OCI-LY3 (cell line): ENCODE measurements around the gene OIT3.

Source experiments
- H2AFZ ChIP-seq: fragments of 200-600, 300-600 bp; shearing (Covaris generic); 2 replicates; pipeline ENCODE4 v1.6.0; 2014; ENCODE audit warnings: antibody characterized with exemption, low read depth, low read length
- H3K27ac ChIP-seq: fragments of 200-600, 300-600 bp; sonication (generic); 2 replicates; pipeline ENCODE4 v1.5.1; 2014; ENCODE audit warnings: mild to moderate bottlenecking, low read length, moderate library complexity, mixed read lengths
- H3K27me3 ChIP-seq: fragments of 200-600, 300-600 bp; sonication (generic); 2 replicates; pipeline ENCODE4 v1.6.1; 2014; ENCODE audit warnings: low read depth, low read length, mixed read lengths
- H3K36me3 ChIP-seq: fragments of 200-600, 300-600 bp; sonication (generic); replicated peaks from 2 replicates; pipeline ENCODE3; 2014; ENCODE audit warnings: low read depth, low read length, mixed read lengths
- H3K4me1 ChIP-seq: fragments of 300-600, 200-600 bp; sonication (generic); 2 replicates; pipeline ENCODE4 v1.6.1; 2014; ENCODE audit warnings: low read length, mixed read lengths
- H3K4me2 ChIP-seq: fragments of 200-600, 300-600 bp; sonication (generic); 2 replicates; pipeline ENCODE4 v1.6.1; 2014; ENCODE audit warnings: low read length, mixed read lengths
- H3K4me3 ChIP-seq: fragments of 300-600, 200-600 bp; sonication (generic); 2 replicates; pipeline ENCODE4 v1.5.1; 2014; ENCODE audit warnings: antibody characterized with exemption, mild to moderate bottlenecking, low read length, moderate library complexity
- H3K79me2 ChIP-seq: fragments of 300-600, 200-600 bp; shearing (Covaris generic); 2 replicates; pipeline ENCODE4 v1.6.1; 2014; ENCODE audit warnings: mild to moderate bottlenecking, low read length, mixed read lengths
- H3K9ac ChIP-seq: fragments of 300-600, 200-600 bp; shearing (Covaris generic); 2 replicates; pipeline ENCODE4 v1.6.0; 2014; ENCODE audit warnings: mild to moderate bottlenecking, low read length, moderate library complexity
- H3K9me3 ChIP-seq: fragments of 200-600, 300-600 bp; shearing (Covaris generic); 2 replicates; pipeline ENCODE4 v1.6.1; 2014; ENCODE audit warnings: low read length, mixed read lengths; ENCODE audit not compliant: insufficient read depth
- H4K20me1 ChIP-seq: fragments of 200-600, 300-600 bp; sonication (generic); 2 replicates; pipeline ENCODE4 v1.6.1; 2016; ENCODE audit warnings: low read length, mixed read lengths; ENCODE audit not compliant: insufficient read depth
- EZH2phosphoT487 ChIP-seq: fragments of 200-600 bp; shearing (Covaris generic); IDR thresholded peaks from 2 replicates; pipeline ENCODE4 v1.6.1; 2018; ENCODE audit warnings: antibody characterized with exemption, mixed run types, low read depth
- TF ChIP-seq, protein P1 (sequence below): fragments of 200-600, 300-600 bp; sonication (generic); IDR thresholded peaks from 2 replicates; pipeline ENCODE4 v1.5.1; 2014; ENCODE audit warnings: antibody characterized with exemption, low read length, low read depth

The OIT3 gene

DNA sequence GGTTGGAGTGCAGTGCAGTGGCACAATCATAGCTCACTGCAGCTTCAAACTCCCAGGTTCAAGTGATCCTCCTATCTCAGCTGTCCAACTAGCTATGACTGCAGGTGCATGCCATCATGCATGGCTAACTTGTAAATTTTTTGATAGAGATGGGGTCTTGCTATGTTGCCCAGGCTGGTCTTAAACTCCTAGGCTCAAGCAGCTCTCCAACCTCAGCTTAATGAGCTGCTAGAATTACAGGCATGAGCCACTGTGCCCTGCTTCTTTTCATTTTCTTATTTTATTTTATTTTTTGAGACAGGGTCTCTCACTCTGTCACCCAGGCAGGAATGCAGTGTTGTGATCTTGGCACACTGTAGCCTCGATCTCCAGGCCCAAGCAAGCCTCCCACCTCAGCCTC, 53.4 kb downstream of the OIT3 start:
- Histone ChIP-seq H3K4me3 (no peak overlapping the region), H3K9ac (no peak overlapping the region), H2AFZ (no peak overlapping the region), H4K20me1 (no peaks in the 10 kb centered on the region), H3K79me2 (no peaks in the 10 kb centered on the region), H3K4me2 (no peak overlapping the region), H3K9me3 (no peaks in the 10 kb centered on the region), H3K4me1 (no peaks in the 10 kb centered on the region), H3K36me3 (no peaks in the 10 kb centered on the region), H3K27me3 (no peaks in the 10 kb centered on the region), H3K27ac (no peak overlapping the region)
- TF ChIP-seq, protein P1, sequence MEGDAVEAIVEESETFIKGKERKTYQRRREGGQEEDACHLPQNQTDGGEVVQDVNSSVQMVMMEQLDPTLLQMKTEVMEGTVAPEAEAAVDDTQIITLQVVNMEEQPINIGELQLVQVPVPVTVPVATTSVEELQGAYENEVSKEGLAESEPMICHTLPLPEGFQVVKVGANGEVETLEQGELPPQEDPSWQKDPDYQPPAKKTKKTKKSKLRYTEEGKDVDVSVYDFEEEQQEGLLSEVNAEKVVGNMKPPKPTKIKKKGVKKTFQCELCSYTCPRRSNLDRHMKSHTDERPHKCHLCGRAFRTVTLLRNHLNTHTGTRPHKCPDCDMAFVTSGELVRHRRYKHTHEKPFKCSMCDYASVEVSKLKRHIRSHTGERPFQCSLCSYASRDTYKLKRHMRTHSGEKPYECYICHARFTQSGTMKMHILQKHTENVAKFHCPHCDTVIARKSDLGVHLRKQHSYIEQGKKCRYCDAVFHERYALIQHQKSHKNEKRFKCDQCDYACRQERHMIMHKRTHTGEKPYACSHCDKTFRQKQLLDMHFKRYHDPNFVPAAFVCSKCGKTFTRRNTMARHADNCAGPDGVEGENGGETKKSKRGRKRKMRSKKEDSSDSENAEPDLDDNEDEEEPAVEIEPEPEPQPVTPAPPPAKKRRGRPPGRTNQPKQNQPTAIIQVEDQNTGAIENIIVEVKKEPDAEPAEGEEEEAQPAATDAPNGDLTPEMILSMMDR, result no peak
- no peak for TF ChIP-seq EZH2phosphoT487

DNA sequence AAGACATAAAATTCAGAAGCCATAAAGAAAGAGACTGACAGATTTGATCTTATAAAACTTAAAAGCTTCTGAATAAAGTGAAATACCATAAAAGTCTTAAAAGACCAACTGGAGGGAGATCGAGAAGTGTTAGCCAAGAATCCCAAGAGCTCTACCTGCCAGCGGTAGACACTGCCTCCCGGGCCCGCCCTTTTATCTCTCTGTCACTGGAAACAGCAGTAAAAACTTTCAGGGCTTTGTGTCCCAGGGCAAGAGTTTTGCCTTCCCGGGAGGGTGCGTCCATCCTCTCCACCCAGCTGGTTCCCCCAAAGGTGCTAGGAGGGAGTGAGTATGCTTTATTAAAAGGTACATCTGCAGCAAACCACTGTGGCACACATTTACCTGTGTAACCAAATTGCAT, 55.2 kb downstream of the OIT3 start:
- TF ChIP-seq EZH2phosphoT487, result no peak
- TF ChIP-seq, protein P1, result no peak
- Histone ChIP-seq H3K36me3 (no peaks in the 10 kb centered on the region), H2AFZ (no peak overlapping the region), H3K27me3 (no peaks in the 10 kb centered on the region), H3K79me2 (no peaks in the 10 kb centered on the region), H3K9me3 (no peaks in the 10 kb centered on the region), H3K4me2 (no peak overlapping the region), H3K4me1 (peaks cover 4% of the 10 kb centered on the region; the same call in 1 of the 2 replicates), H3K4me3 (no peak overlapping the region), H4K20me1 (no peaks in the 10 kb centered on the region), H3K27ac (no peak overlapping the region), H3K9ac (no peak overlapping the region)

DNA sequence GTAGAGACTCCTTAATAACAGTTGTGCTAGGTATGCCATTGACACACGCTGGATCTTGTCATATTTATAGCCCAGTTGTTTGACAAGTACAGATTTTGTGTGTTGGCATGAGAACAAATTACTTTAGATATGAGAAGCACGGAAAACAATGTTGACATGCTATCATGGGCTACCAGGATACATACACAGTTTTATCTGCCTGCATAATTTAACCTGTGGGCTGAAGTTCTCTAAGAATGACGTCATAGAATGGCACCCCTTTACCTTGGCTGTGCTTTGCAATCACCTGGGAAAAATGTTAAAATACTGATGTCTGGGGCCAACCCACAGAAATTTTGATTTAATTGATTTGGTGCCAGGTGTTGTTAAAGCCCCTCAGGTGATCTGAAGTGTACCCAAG, 58.2 kb downstream of the OIT3 start:
- Histone ChIP-seq H3K4me3 (no peak overlapping the region), H3K9ac (no peak overlapping the region), H3K79me2 (no peaks in the 10 kb centered on the region), H3K27me3 (no peaks in the 10 kb centered on the region), H3K4me2 (no peak overlapping the region), H3K4me1 (peaks cover 4% of the 10 kb centered on the region; the same call in 1 of the 2 replicates), H3K9me3 (no peaks in the 10 kb centered on the region), H2AFZ (no peak overlapping the region), H3K36me3 (no peaks in the 10 kb centered on the region), H3K27ac (no peak overlapping the region), H4K20me1 (no peaks in the 10 kb centered on the region)
- no peak for TF ChIP-seq EZH2phosphoT487
- TF ChIP-seq, protein P1, result no peak

DNA sequence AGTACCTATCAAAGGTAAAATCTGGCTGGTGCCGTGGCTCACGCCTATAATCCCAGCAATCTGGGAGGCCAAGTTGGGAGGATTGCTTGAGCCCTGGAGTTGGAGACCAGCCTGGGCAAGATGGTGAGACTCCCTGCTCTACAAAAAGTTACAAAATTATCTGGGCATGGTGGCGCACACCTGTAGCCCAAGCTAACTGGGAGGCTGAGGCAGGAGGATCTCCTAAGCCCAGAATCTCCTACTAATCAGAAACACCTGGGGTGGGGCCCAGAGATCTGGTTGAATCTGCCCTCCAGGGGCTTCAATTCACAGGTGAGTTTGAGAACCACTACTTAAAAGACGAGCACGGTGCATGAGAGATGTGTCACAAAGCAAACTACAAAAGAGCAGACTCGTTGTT, 58.6 kb downstream of the OIT3 start:
- Histone ChIP-seq H3K27me3 (no peaks in the 10 kb centered on the region), H3K36me3 (no peaks in the 10 kb centered on the region), H3K4me3 (no peak overlapping the region), H3K4me1 (peaks cover 4% of the 10 kb centered on the region; the same call in 1 of the 2 replicates), H3K27ac (no peak overlapping the region), H3K4me2 (no peak overlapping the region), H3K9ac (no peak overlapping the region), H4K20me1 (no peaks in the 10 kb centered on the region), H3K9me3 (no peaks in the 10 kb centered on the region), H3K79me2 (no peaks in the 10 kb centered on the region), H2AFZ (no peak overlapping the region)
- TF ChIP-seq, protein P1, result no peak
- no peak for TF ChIP-seq EZH2phosphoT487
